A673 (cell line): ENCODE results near the gene GRM5. TPM values are rescaled to one million over a fixed set of nuclear protein-coding genes. Genes with fewer than 3 reads are reported as not detected.
"Not testable (repeated sequence)": the region's sequence is repeated elsewhere in the genome, so short reads cannot be mapped to it uniquely, and the experiment has no call there.

Experiments used
- BruUV-seq: library from RNA; stranded (reverse); fragments of 400-500 nt; replicated peaks from 2 replicates; lab custom pipeline; 2021; lab: Mats Ljungman, UMichigan
- CTCF ChIA-PET: fragments of 300-600 bp; sonication (Branson Sonifier 250); formaldehyde crosslinking; loops from one replicate; lab custom pipeline; 2022; ENCODE audit warnings: antibody characterized with exemption; lab: Charles Lee
- POLR2A ChIA-PET: fragments of 300-600 bp; sonication (Branson Sonifier 250); formaldehyde crosslinking; loops from one replicate; lab custom pipeline; 2022; ENCODE audit warnings: antibody characterized with exemption; ENCODE audit not compliant: low non-redundant PET; lab: Charles Lee
- DNase-seq: peaks from one replicate; pipeline ENCODE4 v3.0.0-alpha.2; 2015; ENCODE audit warnings: low spot score
- H3K27ac ChIP-seq: fragments of 200-600 bp; sonication (generic); 2 replicates; pipeline ENCODE4 v1.5.1; 2016; ENCODE audit warnings: mixed run types, low read depth, mild to moderate bottlenecking, mixed read lengths, antibody characterized with exemption, low read length; ENCODE audit not compliant: poor library complexity, severe bottlenecking
- H3K27me3 ChIP-seq: fragments of 200-600 bp; sonication (generic); replicated peaks from 2 replicates; pipeline ENCODE4 v1.6.1; 2017; ENCODE audit warnings: mixed run types, low read depth, mild to moderate bottlenecking, mixed read lengths, antibody characterized with exemption, low read length; ENCODE audit not compliant: insufficient read depth, poor library complexity
- H3K36me3 ChIP-seq: fragments of 200-600 bp; sonication (generic); 2 replicates; pipeline ENCODE4 v1.6.1; 2016; ENCODE audit warnings: mixed run types, mild to moderate bottlenecking, mixed read lengths, antibody characterized with exemption, low read length; ENCODE audit not compliant: insufficient read depth, poor library complexity, severe bottlenecking
- H3K4me1 ChIP-seq: fragments of 200-600 bp; sonication (generic); 2 replicates; pipeline ENCODE4 v1.6.1; 2017; ENCODE audit warnings: mixed run types, mild to moderate bottlenecking, mixed read lengths, antibody characterized with exemption, low read length; ENCODE audit not compliant: insufficient read depth, poor library complexity, severe bottlenecking
- H3K4me3 ChIP-seq: fragments of 200-600 bp; sonication (generic); 2 replicates; pipeline ENCODE4 v1.5.1; 2016; ENCODE audit warnings: low read depth, mixed run types, mild to moderate bottlenecking, mixed read lengths, low read length; ENCODE audit not compliant: poor library complexity, severe bottlenecking
- H3K9me3 ChIP-seq: fragments of 200-600 bp; sonication (generic); 2 replicates; pipeline ENCODE4 v1.6.1; 2016; ENCODE audit warnings: mixed run types, low read depth, mild to moderate bottlenecking, mixed read lengths, antibody characterized with exemption, low read length; ENCODE audit not compliant: poor library complexity, severe bottlenecking
- CTCF ChIP-seq: fragments of 300-800, 200-600 bp; sonication (generic); conservative IDR thresholded peaks from 2 replicates; pipeline ENCODE4 v1.5.1; 2017; ENCODE audit warnings: low read depth, mild to moderate bottlenecking, antibody characterized with exemption, low read length, moderate library complexity, mixed read lengths
- EZH2 ChIP-seq: fragments of 200-600 bp; sonication (generic); IDR thresholded peaks from 2 replicates; pipeline ENCODE4 v1.6.1; 2017; ENCODE audit warnings: borderline replicate concordance, low read depth, mild to moderate bottlenecking, mixed read lengths, antibody characterized with exemption, low read length; ENCODE audit not compliant: poor library complexity, severe bottlenecking
- intact Hi-C: fragments of 100-400 bp; cut with micrococcal nuclease; formaldehyde crosslinking; loops from one replicate; pipeline ENCODE4 v1.10.0; 2022; ENCODE audit not compliant: unreplicated experiment
- total RNA-seq: library from RNA; stranded (reverse); gene quantifications from 2 replicates; pipeline ENCODE4 v1.2.3, GENCODE V29; 2021

The GRM5 gene
- total RNA-seq, 1 experiment from 2014 or later: not detected

DNA sequence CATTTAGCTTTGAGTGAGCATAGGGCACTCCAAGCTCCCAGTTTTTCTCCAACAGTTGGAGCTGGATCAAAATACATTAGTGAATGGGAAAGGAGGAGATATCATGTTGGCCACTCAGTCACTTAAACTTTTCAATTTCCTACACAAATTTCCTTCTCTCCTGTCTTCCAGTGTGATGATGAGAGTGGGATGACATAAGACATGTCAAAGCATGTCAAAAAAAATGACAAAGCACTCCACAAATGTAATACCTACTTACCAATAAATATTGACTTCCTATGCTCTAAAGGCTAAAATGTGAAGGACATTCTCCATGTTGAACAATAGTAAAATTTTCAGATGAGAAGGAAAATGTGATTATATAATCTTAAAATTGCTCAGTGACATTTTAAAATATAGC, 1.5 kb upstream of the GRM5 start:
- Histone ChIP-seq H3K27ac (no peak overlapping the region), H3K36me3 (no peaks in the 10 kb centered on the region), H3K4me3 (no peak overlapping the region), H3K9me3 (no peaks in the 10 kb centered on the region), H3K27me3 (peaks cover 49% of the 10 kb centered on the region), H3K4me1 (no peaks in the 10 kb centered on the region)
- TF ChIP-seq EZH2 (no peak), CTCF (no peak)
- no TSS peak for BruUV-seq
- CTCF ChIA-PET: no interaction called here
- POLR2A ChIA-PET: no interaction called here
- no peak for DNase-seq
- intact Hi-C loops: no loop called here

DNA sequence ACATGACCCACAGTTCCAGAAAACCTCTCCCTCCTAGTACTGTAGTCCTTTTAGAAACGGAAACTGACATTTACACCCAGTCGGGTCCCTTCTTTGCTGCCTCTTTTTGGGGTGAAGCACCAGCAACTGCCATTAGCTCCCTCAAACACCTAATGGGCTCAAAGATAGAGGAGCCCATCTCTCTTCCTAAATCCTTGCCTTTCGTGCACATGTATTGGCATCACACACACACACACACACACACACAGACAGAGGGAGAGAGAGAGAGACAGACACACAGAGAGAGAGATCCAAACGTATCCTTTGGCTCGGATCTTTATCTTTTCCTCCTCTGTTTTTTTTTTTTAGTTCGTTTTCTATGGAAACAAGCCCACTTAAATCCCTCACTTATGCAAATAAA, 716 bp downstream of the GRM5 start:
- Histone ChIP-seq H3K4me3 (no peak overlapping the region), H3K27me3 (peaks cover 58% of the 10 kb centered on the region), H3K36me3 (no peaks in the 10 kb centered on the region), H3K9me3 (no peaks in the 10 kb centered on the region), H3K4me1 (no peaks in the 10 kb centered on the region), H3K27ac (no peak overlapping the region)
- no TSS peak for BruUV-seq
- no peak for TF ChIP-seq CTCF
- TF ChIP-seq EZH2: no peak
- intact Hi-C loops: no loop called here
- CTCF ChIA-PET: no interaction called here
- DNase-seq: no peak
- POLR2A ChIA-PET: no interaction called here

GRCh38 chr11:89063481-89063951, 2.3 kb downstream of the GRM5 start:
- CTCF ChIA-PET, H3K36me3 ChIP-seq, H3K27ac ChIP-seq, BruUV-seq, DNase-seq, H3K4me3 ChIP-seq, H3K4me1 ChIP-seq, intact Hi-C loops, POLR2A ChIA-PET, H3K9me3 ChIP-seq: not testable (repeated sequence)
- peaks cover 57% of the 10 kb centered on the region for H3K27me3 ChIP-seq

- CTCF ChIA-PET, DNase-seq, intact Hi-C loops, H3K4me1 ChIP-seq, BruUV-seq, POLR2A ChIA-PET, H3K9me3 ChIP-seq, H3K27ac ChIP-seq, H3K4me3 ChIP-seq, H3K36me3 ChIP-seq: not testable (repeated sequence)
- H3K27me3 ChIP-seq: peaks cover 56% of the 10 kb centered on the region
These were observed 2.9 kb downstream of the GRM5 start for GRCh38 chr11:89062771-89063298.

DNA sequence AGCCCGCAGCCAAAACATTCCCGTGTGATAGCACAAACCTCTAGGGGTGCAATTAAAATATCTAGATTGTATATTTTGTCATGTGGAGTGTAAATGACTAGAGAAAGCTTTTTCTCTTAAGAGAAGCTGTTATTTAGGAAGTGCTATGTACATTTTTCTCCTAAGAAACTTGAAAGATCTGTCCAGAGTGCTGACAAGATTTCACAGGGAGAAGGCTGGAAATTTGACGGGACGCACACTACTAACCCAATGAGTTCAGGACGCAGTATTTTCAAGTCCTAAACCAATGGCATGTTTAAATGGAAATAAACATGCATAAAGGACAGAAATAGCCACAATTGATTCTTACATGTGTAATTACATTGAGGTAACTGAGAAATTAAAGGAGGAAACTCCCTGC, 3.9 kb downstream of the GRM5 start:
- H3K4me1 ChIP-seq, POLR2A ChIA-PET: not testable (repeated sequence)

GRCh38 chr11:89057406-89057805, 8.4 kb downstream of the GRM5 start:
- H3K36me3 ChIP-seq, intact Hi-C loops, H3K9me3 ChIP-seq, POLR2A ChIA-PET, CTCF ChIA-PET, BruUV-seq, H3K27ac ChIP-seq, H3K4me3 ChIP-seq, H3K4me1 ChIP-seq, DNase-seq: not testable (repeated sequence)
- peaks cover 14% of the 10 kb centered on the region for H3K27me3 ChIP-seq

More for the DNA sequence above, 3.9 kb downstream of the GRM5 start:
- intact Hi-C loops, H3K36me3 ChIP-seq, H3K4me3 ChIP-seq, H3K27ac ChIP-seq, CTCF ChIA-PET, H3K9me3 ChIP-seq, BruUV-seq: not testable (repeated sequence)
- peaks cover 46% of the 10 kb centered on the region for H3K27me3 ChIP-seq
- peak; percentile 20 for DNase-seq
